CD4-positive, alpha-beta T cell treated with Interleukin-15 for 4 hours (primary cell): ENCODE measurements around the gene HOXB6.
A peak's percentile ranks its signal among the peaks of the same experiment; 100 is the strongest.

Experiments
- DNase-seq: peaks from one replicate; pipeline ENCODE4 v3.0.0-alpha.2; 2020; ENCODE audit warnings: low spot score

Gene HOXB6

DNA sequence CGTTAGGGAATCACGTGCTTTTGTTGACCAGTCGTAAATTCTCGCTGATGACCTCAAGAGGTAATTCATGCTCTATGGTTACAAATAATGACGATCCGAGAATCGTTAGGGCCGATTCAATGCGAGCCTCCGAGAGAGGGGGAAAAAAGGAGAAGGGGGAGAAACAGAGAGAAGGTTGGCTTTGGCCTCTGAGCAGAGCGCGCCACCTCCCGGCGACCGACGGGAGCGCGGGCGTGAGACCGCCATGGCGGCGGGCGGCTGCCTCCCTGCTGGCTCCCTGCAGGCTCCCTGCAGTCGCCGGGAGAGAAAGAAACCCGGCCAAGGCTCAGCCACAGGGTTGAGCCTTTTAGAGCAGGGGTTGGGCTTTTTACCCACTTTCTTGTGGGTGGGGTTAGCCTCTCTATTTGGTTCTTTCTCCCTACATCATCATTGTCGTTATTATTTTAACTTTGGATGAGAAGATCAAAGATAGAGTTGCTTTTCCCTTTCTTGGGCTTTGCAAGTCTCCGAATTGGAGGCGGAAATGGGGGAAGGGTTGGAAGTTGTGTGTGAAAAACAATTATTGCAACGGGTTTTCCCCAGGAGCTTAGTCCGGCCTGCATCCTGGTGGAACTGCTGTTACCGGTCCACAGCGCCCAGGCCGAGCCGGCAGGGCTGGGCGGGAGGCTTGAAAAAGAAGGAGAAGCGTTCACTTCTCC is 10.8 kb downstream of the HOXB6 start:
- DNase-seq, result peak; percentile 80

DNA sequence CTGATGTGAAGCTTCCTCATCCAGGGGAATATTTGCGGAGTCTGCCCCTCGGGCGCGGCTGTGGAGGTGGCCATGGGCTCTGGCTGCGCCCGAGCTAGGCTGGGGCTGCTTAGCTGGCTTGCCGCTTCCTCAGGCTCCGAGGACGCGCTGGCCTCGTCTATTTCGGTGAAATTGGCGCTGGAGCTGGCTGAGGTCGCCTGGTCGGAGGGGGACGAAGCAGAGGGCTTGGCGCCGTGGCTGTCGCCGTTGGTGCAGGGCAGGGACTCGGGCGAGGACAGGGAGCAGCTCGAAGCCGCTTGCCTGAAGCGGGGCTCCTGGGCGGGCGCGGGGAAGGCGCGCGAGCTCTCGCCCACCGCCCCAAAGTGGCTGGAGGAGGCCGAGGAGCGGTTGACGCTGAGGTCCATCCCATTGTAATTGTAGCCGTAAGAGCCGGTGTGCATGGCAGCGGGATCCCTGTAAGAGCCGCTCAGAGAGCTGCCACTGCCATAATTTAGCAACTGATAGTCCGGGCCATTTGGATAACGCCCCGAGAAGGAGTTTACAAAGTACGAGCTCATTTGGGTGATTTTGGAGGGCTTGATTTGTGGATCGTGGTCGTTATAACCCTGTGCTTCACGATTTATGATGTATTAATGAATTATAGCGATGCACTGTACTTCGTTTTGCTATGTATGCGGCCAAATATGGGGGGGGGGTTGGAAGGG is 11.5 kb downstream of the HOXB6 start, which contains the start of gene HOXB5:
Gene HOXB5, minus strand, starts transcription at position 654 of the 704 bp plus-strand sequence. Its CDS starts 97 bp downstream, at position 557.
- DNase-seq, result no peak

DNA sequence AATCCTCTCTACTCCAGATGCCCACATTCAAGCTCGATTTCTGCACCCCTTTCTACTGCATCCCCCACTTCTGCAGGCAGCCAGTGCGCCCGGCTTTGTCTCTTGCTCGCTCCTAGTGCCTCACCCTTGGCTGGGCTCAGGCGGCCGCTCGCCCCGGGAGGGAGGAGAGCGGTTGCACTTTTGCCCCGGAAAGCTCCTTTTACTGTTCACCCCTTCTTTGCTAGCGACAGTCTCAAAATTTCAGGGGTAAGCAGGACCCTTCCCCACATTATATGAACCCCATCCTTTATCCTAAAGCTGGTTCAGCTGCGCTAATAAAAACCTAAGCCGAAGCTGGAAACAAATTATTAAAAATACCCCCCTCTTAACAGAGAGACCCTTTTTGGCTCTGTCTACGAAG is 12.2 kb downstream of the HOXB6 start:
- DNase-seq, result no peak

DNA sequence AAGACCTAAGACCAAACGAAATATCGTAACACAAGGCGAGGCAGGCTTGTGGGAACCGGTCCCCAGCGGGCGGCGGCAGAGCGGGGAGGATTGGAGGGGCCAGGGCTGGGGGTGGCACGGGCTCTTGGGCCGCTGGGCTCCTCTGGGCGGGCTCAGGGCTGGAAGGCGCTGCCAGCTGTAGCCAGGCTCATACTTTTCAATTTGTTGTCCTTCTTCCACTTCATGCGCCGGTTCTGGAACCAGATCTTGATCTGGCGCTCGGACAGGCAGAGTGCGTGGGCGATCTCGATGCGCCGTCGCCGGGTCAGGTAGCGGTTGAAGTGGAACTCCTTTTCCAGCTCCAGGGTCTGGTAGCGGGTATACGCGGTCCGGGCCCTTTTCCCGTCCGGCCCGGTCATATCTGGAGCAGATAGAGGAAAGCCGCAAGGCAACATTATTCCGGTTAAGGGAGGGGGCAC is 12.7 kb downstream of the HOXB6 start:
- no peak for DNase-seq

DNA sequence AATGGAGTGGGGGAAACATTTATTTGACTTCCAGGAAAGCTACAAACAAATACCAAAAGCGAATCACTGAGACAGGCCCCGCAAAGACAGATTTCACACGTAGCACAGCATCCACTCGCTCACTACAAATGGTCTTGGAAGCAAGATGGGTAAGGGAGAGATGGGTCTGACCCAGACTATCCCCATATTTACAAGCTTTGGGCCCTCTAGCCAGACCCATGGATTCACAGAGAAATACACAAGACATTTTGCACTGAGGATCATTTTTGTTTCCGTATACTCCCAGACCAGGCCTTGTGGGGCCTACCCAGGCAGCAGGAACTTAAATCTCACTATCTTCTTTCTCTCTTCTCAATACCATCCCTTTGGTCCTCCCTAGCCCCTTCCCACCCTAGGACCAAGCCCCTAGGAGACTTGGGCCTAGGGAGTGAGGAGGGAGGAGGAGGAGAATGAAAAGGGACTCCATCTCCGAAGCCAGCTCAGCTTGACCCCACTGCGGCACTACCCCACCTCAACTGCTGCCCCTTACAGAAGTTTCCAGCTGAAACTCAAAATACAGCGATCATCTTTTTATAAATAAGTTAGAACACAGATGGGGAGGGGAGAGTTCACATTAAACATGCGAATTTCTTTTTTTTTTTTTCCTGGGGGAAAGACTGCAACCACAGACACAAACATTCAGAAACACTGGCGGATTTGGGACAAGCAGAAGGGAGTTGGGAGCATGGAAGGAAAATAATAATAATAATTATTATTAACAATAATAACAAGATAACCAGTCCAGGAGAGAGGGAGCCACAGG is 13.3 kb downstream of the HOXB6 start:
- DNase-seq, result no peak

DNA sequence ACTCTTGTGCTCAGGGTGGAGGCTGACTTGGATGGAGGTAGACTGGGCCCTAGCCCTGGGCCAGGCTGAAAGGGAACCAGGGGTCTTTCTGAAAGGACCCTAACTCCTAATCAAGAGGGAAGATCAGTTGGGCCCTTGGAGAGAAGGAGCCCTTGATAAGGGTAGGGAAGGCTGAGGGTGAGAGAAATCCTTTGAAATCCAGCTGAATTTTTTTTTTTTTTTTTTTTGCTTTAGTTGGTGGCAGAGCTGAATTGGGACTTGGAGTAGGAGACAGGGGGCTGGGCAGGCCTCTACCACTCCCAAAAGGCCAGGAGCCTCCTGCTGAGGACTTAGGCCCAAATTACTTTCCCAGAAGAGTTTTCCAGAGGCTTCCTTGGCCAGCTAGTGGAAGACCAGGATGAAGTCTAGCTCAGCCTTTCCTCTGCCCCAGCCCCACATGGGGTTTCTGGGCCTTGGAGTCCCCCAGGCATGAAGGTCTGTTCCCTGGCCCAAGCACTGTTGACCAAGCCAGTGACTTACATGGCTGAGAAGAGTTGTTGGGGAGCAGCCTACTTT is 14.1 kb downstream of the HOXB6 start:
- DNase-seq, result no peak

DNA sequence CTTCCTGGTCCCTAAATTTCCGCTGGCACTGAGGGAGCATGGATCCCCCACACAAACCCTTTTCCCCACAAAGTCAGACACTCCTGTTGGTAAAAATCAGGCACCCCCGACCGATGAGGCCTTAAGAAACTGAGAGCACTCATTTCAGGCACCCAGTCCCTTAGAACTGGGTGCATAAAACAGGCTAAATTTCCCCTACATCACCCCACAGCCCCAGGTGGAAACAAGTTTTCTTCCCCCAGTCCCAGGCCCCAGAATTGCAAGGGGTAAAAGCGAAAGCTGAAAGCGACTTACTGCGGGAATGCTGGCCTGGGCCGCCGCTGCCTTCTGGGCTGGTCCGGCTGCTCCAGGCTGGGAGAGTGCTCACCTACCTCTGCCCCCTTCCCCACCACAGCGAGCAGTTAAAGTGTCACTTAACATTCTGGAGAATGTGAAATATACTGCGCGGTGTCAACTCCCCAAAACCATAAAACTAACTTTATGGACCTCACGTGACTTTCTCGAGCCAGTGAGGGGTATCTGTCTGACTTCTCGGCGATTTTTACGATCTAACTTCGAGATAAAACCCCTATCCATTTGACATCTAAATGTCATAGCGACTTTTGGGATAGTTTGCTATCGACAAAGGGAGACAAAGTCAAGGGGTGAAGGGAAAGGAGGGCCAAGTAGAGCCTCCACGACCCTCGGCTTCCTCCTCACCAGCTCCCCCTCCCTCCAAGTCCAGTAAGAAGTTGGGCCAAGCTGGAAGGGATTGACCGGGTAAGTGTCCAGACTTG is 14.8 kb downstream of the HOXB6 start, which contains the start of gene HOXB3:
Gene HOXB3, minus strand, starts transcription at position 411 of the 776 bp plus-strand sequence. CDS start 37,767 bp downstream, outside the sequence.
- no peak for DNase-seq

DNA sequence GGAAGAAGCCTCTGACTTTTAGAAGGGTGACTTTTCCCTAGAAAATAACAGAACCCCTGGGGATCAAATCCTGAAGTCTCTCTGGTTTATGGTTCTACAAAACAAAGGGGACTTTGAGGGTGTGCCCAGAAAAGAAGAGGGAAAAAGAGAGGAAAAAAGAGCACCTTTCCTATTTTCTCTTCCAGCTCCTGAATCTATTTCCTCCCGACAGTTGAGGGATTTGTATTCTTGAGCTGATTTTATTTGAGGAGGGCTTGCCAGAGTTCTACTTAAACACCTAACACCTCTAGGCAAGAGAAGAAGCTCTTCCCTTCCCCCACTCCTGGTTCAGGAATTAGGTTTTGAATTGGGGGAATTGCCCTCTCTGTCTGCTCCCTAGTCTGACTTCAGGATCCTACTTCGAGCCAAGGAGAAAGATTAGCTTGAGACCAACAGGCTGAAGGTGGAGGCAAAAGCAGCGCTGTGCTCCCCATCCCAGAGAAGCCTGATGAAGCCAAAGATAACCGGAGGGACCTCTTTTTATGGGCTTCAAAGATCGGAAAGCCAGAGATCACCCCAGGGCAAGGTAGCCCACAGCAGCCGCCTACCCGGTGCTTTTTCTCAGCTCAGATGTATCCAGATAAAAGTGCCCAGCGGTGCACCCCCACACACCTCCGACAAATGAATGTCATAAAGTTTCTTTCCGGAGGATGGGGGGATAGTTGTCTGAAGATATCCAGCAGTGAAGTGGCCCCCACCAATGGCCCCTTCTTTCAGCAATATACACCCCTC is 15.5 kb downstream of the HOXB6 start:
- no peak for DNase-seq

DNA sequence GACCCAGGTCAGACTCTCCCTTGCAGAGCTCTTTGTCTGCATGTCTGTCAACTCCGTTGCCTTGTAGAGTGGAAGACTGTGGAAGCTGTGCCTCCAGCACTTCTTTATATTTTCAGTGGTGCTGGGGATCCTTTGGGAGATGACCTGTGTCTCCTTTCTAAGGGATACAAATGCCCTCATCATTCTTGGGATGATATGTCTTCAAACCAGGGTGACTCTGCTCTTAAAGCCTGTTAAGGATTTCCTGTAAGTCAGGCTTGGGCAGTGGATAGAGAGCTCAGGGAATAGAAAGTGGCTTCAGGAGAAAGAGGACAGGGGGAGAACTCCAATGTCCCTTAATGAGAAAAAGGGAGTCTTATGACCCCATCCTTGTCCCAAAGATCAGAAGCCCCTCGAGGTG is 16.3 kb downstream of the HOXB6 start:
- no peak for DNase-seq

DNA sequence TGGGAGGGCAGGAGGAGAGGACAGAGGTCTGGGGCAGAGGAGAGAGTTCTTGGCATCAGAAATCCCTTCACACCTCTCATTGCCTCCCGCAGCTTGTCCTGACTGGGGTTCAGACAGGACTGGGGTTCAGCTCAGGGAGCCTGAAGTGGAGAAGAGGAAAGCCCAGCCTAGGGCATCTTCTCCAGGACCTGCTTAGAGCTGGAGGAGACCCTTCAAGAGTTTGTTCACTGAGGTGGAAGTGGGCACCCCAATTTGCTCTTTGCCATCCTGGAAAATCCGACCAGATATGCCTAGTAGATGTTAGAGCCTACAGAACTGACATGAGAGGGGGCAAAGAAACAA is 16.7 kb downstream of the HOXB6 start:
- no peak for DNase-seq

DNA sequence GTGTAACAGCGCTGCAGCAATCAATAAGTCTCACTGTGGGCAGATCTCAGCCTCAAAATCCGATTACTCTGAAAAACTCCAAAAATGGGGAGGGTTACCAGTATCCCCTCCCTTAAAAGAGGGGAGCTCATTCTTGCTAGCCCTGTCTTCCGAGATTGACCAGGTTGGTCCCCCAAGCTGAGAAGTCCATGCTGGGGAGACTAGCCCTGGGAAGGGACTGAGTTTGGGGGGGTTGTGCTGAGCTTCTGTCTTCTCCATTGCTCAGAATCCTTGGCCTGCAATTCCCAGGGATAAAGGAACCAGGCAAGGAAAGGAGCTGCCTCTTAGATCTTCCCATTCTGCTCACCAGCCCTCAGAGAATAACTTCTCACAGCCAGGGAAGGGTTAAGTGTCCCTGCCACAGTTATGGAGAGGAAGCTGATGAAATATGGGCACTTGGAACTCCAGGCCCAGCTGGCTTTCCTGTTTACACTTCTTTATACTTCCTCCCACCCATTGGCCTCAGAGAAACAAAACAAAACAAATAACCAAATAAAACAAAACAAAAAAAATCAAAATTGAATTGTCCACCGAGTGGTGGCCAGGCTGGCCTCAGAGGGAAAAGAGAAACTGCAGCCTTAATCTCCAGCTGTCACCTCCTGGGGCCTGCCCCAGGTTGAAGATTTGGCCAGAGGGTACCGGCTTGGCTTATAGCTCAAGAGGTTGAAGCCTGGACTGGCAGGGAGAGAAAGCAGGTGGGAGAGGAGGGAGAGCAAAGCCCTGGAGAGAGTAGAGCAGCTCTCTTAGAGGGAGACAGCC is 17.3 kb downstream of the HOXB6 start:
- DNase-seq, result no peak

DNA sequence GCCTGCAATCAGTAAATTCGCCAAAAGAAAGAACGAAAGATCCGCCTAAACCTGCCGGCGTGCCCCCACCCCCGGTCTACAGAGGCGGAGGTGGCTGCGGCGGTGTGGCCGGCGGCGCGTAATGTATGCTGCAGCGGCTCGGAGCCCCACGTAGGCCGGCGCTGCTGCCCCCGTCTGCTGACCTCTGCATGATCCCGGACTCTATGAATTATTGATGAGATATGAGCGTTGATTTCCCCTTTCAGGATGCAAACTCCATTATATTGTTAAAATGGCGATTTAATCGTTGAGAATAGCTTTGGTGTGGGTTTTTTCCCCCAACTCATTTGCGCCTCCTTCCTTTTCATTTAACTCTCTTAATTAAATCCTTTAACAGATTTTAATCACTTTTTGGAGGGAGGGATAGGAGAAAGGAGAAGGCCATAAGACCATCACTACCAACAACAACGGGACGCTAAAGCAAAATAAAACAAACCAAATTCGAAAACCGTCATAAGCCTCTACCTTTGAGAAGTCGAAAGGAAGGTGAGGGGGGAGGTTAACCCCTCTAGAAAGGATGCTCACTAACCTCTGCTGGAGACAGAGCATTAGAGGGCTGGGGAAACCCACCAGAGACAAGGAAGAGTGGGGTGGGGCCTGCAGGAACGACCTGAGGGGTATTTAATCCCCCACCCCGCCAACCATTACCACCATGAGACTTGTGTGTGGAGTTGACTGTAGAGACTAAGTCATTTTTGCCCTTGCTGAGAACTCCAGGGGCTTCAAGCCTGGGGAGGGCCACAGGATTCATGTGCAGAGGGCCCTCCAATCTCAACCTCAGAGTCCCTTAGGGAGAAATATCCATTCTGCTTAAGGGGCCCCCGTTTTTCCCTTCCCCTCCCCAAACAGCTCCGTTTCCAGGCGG is 18.2 kb downstream of the HOXB6 start:
- no peak for DNase-seq

DNA sequence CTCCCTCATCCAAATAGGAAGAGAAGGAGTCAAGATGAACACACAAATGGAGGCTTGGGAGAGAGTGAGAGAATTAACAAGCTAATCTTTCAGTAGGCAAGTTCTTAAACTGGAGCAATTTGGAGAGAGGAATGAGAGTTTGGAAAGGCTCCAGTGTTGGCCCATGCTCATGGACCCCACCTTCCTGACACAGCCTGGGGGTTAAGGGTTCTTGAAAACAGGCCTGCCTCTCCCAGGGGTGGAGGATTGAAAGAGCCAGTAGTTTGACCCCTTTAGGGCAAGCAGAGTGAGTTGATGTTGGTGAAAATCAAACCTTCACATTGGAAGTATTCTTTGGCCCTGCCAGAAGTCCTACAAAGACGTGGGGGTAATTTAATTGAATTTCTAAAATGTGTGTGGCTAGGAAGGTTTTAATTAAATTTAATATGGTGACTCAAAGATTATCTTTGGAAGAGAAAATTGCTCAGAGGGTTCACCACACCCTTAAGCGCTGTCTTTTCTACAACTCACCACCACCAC is 20.5 kb downstream of the HOXB6 start:
- no peak for DNase-seq

DNA sequence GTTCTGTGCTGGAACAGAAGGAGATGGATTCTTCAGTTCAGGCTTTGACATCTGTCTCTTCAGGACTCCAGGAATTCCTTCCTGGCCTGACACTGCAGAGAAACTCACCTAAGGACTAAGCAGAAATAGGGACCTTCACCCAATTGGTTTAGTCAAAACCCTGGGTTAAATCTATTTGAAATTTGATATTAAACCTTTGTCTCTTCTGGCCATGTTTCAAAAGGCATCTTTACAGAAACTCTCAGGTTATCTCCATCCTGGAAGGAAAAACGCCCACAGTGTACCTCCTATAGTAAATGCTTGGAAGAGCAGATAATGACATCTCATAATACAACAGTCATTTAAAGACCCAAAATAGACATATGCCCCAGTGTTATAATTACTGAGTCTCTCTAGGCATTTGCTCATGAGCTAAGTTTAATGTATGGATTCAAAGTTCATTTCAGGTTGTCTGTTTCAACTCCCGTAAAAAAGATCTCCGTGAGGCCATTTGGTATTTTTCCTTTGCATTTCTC is 21.0 kb downstream of the HOXB6 start:
- no peak for DNase-seq

DNA sequence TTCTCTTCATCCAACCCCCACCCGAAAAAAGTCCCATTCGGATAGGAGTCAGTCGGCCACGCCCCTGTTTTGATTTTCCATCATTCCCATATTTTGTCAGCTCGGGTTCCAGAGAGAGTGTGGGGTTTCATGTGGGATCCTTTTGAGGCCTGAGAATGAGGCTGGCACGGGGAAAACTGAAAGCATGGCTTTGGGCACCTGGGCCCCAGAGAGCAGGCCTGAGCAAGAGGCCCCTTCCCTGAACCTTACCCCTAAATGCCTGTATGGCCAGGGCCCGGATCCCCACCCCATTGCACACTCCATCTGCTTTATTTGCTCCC is 22.1 kb downstream of the HOXB6 start:
- DNase-seq, result no peak

DNA sequence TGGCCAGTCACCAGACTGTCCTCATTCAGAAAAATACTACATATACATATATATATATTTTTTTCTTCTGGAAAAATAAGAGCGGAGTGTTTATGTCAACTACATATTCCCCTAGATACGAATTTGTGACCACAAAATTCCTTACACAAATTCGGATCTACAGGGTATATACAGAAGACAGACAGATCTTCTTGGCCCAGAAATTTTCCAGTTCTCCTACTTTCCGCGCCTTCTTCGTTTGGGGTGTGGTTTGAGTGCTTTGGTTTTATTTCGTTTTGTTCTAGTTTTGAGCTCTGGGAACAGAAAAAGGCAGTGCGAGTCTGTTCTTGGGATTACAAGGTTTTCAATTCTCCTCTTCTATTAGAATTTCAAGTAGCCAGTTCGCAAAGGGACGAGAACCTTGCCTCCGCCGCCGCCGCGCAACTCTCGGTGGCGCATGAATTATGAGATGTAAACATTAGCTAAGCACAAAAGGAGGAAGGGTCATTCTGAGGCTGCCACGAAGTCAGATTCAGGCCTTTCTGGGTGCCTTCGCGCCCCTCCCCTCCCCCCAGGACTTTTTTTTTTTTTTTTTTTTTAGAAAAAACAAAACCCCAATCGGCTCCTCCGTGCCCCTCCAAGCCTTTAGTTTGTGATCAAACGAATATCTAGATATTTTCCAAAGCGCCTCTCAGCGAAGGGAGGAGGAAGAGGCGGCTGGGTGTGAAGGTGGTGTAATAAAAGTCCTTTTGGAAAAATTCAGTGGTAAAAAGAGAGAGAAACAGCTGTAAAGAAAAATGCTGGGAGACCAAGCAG is 24.8 kb downstream of the HOXB6 start:
- DNase-seq, result no peak

DNA sequence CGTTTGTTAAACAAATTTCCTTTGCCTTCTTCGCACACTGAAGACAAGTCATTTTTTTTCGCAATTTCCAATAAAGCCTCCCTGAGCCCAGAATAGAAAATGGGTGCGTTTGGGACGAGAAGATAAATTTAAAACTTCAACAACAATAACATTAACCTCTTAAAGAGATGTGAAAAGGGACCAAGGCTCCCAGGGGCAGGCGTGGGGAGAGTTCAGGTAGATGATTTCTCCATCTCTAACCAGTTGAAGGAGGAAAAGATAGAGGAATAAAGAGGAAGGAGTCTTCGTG is 25.4 kb downstream of the HOXB6 start:
- no peak for DNase-seq
